ENCODE data around the gene MRTFA.

DNA sequence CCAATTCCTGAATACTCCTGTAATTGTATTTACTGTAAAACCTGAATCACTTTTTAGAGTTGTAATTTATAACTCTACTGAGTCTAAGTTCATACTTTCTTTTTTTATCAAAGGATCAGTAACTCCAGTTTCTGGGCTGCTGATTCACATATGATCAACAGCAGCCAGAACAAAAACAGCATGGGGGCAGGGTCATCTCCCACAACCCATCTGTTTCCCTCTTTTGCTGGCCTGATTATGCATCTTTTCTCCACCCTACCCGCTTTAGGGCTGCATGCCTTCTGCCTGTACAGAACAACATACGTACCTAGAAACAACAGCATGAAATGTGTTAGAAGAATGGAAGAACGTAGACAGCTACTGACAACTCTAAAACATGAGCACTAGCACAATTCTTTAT is 76.0 kb downstream of the MRTFA start:
- TF ChIP-seq, protein P1, sequence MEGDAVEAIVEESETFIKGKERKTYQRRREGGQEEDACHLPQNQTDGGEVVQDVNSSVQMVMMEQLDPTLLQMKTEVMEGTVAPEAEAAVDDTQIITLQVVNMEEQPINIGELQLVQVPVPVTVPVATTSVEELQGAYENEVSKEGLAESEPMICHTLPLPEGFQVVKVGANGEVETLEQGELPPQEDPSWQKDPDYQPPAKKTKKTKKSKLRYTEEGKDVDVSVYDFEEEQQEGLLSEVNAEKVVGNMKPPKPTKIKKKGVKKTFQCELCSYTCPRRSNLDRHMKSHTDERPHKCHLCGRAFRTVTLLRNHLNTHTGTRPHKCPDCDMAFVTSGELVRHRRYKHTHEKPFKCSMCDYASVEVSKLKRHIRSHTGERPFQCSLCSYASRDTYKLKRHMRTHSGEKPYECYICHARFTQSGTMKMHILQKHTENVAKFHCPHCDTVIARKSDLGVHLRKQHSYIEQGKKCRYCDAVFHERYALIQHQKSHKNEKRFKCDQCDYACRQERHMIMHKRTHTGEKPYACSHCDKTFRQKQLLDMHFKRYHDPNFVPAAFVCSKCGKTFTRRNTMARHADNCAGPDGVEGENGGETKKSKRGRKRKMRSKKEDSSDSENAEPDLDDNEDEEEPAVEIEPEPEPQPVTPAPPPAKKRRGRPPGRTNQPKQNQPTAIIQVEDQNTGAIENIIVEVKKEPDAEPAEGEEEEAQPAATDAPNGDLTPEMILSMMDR (IDR thresholded peaks at IDR 0.05): no peak
- no peak for TF ChIP-seq POLR2AphosphoS5 (IDR thresholded peaks at IDR 0.05)
- no peak for TF ChIP-seq POLR2A (IDR thresholded peaks at IDR 0.05)
